ENCODE data around the gene NHSL1. TPM values are rescaled to one million over a fixed set of nuclear protein-coding genes. Genes with fewer than 3 reads are reported as not detected.
A peak's percentile ranks its signal among the peaks of the same experiment; 100 is the strongest.

NHSL1 gene
- total RNA-seq, 2 experiments from 2014 or later, result 0.06 to 0.08 TPM

DNA sequence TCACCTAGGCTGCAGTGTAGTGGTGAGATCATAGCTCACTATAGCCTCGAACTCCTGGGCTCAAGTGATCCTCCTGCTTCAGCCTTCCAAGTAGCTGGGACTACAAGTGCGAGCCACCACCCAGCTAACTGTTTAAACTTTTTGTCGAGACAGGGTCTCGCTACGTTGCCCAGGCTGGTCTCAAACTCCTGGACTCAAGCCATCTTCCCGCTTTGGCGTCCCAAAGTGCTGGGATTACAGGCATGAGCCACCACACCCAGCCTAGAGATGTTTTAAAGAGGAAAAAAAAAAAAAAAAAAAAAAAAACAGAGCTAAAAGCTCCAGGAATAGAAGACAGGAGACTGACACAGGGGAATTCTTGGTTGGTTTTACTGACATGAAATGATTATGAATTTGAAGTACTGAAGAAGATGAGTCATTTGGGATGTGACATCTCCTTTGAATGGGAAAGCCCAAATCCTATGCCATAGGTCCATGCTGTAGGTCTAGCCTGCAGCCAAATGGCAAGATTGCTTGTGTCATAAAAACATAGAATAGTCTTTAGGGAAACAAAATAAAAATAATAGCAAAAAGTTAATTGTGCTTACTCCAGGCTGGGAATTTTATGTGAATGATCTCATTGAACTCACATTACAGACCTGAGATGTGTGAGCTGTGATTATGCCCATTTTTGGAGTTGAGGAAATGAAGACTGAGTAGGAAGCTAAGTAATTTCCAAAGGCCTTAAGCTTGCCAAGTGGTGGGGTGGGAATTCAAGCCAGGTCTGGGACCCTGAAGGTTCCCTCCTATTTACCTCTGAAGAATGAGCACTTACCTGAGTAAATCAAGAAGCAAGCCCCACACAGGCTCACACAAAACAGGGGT lies 24.3 kb upstream of the NHSL1 start:
- Histone ChIP-seq H3K4me3 (ENCODE audit: low read length) (no peak overlapping the region), H3K9me3 (ENCODE audit: control insufficient read depth in 1 of 2, insufficient read depth in 1 of 2, low read length in 2 of 2) (no peaks in the 10 kb centered on the region), H3K27me3 (ENCODE audit: control insufficient read depth in 1 of 2, insufficient read depth in 2 of 2, low read length in 2 of 2) (peaks cover 0 to 3% of the 10 kb centered on the region in 2 experiments), H3K36me3 (ENCODE audit: insufficient read depth, low read length) (no peaks in the 10 kb centered on the region), H3K4me1 (ENCODE audit: insufficient read depth, low read length) (no peaks in the 10 kb centered on the region), H3K27ac (ENCODE audit: low read depth in 1 of 2, low read length in 2 of 2) (no peak overlapping the region)
- Mint-ChIP-seq H3K36me3 (ENCODE audit: low read depth) (no peaks in the 10 kb centered on the region), H3K9me3 (no peaks in the 10 kb centered on the region), H3K4me3 (no peak overlapping the region), H3K4me1 (ENCODE audit: low read depth) (no peaks in the 10 kb centered on the region), H3K27ac (no peak overlapping the region), H3K27me3 (peaks cover 12% of the 10 kb centered on the region)
- ATAC-seq (ENCODE audit: poor library complexity) (no peak), DNase-seq (no peak)
- intact Hi-C loops (cut with DNase I, micrococcal nuclease), result no loop called here
- ChIA-PET POLR2A (no interaction called here), CTCF (no interaction called here)
- TF ChIP-seq, protein P1, sequence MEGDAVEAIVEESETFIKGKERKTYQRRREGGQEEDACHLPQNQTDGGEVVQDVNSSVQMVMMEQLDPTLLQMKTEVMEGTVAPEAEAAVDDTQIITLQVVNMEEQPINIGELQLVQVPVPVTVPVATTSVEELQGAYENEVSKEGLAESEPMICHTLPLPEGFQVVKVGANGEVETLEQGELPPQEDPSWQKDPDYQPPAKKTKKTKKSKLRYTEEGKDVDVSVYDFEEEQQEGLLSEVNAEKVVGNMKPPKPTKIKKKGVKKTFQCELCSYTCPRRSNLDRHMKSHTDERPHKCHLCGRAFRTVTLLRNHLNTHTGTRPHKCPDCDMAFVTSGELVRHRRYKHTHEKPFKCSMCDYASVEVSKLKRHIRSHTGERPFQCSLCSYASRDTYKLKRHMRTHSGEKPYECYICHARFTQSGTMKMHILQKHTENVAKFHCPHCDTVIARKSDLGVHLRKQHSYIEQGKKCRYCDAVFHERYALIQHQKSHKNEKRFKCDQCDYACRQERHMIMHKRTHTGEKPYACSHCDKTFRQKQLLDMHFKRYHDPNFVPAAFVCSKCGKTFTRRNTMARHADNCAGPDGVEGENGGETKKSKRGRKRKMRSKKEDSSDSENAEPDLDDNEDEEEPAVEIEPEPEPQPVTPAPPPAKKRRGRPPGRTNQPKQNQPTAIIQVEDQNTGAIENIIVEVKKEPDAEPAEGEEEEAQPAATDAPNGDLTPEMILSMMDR (IDR thresholded peaks at IDR 0.05), result no peak

DNA sequence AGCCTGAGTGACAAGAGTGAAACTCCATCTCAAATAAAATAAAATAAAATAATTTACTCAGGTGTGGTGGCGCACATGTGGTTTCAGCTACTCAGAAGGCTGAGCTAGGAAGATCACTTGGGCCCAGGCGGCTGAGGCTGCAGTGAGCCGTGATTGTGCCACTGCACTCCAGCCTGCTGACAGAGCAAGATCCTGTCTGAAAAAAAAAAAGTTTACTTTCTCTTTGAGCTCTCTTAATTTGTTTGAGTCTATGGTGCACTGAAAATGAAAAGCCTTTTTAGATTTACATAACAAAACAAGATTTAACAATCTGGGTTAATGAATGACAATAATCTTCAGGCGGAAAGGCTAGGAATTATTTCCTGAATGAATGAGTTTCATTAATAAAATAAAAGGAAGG lies 23.3 kb upstream of the NHSL1 start:
- H3K4me3 ChIP-seq (ENCODE audit: low read length), result no peak overlapping the region
- H3K4me1 Mint-ChIP-seq (ENCODE audit: low read depth), result no peaks in the 10 kb centered on the region
- DNase-seq (no peak), ATAC-seq (ENCODE audit: poor library complexity) (no peak)
- H3K4me3 Mint-ChIP-seq, result no peak overlapping the region
- no peaks in the 10 kb centered on the region for H3K36me3 Mint-ChIP-seq (ENCODE audit: low read depth)
- ChIA-PET POLR2A (no interaction called here), CTCF (no interaction called here)
- TF ChIP-seq, protein P1 (IDR thresholded peaks at IDR 0.05), result no peak
- peaks cover 0 to 2% of the 10 kb centered on the region in 2 experiments for H3K9me3 ChIP-seq (ENCODE audit: control insufficient read depth in 1 of 2, insufficient read depth in 1 of 2, low read length in 2 of 2)
- H3K27ac ChIP-seq (ENCODE audit: low read depth in 1 of 2, low read length in 2 of 2), result no peak overlapping the region
- H3K9me3 Mint-ChIP-seq, result peaks cover 2% of the 10 kb centered on the region
- no peaks in the 10 kb centered on the region for H3K36me3 ChIP-seq (ENCODE audit: insufficient read depth, low read length)
- no peak overlapping the region for H3K27ac Mint-ChIP-seq
- H3K27me3 Mint-ChIP-seq, result peaks cover 14% of the 10 kb centered on the region
- H3K27me3 ChIP-seq (ENCODE audit: control insufficient read depth in 1 of 2, insufficient read depth in 2 of 2, low read length in 2 of 2), result peaks cover 0 to 3% of the 10 kb centered on the region in 2 experiments
- no peaks in the 10 kb centered on the region for H3K4me1 ChIP-seq (ENCODE audit: insufficient read depth, low read length)
- intact Hi-C loops (cut with DNase I, micrococcal nuclease), result no loop called here

DNA sequence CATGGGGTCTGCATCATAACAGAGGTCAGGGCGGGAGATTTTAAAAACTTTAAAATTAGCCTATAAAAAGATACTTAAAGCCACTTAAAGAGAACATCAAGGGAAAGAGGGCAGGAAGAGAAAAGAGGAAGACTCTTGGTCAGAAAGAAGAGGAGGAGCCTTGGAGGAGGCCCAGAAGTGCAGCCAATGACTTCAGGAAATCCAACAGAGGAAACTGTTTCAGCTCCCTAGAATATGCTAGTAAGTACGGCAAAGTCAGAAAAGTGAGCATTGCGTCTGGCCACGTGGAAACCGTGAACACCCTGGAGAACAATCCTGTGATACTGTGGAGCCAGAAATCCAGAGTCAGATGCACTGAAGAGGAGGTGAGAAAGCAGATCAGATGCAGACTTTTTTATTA lies 22.5 kb upstream of the NHSL1 start:
- H3K4me1 ChIP-seq (ENCODE audit: insufficient read depth, low read length), result no peaks in the 10 kb centered on the region
- ChIA-PET POLR2A (no interaction called here), CTCF (no interaction called here)
- Mint-ChIP-seq H3K36me3 (ENCODE audit: low read depth) (no peaks in the 10 kb centered on the region), H3K27ac (no peak overlapping the region), H3K9me3 (peaks cover 2% of the 10 kb centered on the region), H3K27me3 (peaks cover 15% of the 10 kb centered on the region), H3K4me1 (ENCODE audit: low read depth) (no peaks in the 10 kb centered on the region), H3K4me3 (no peak overlapping the region)
- no peak overlapping the region for H3K27ac ChIP-seq (ENCODE audit: low read depth in 1 of 2, low read length in 2 of 2)
- DNase-seq (peak in 1 of 14 experiments; percentile 18), ATAC-seq (ENCODE audit: poor library complexity) (no peak)
- intact Hi-C loops (cut with DNase I, micrococcal nuclease), result no loop called here
- H3K36me3 ChIP-seq (ENCODE audit: insufficient read depth, low read length), result no peaks in the 10 kb centered on the region
- peaks cover 0 to 3% of the 10 kb centered on the region in 2 experiments for H3K27me3 ChIP-seq (ENCODE audit: control insufficient read depth in 1 of 2, insufficient read depth in 2 of 2, low read length in 2 of 2)
- TF ChIP-seq, protein P1 (IDR thresholded peaks at IDR 0.05), result no peak
- no peak overlapping the region for H3K4me3 ChIP-seq (ENCODE audit: low read length)
- H3K9me3 ChIP-seq (ENCODE audit: control insufficient read depth in 1 of 2, insufficient read depth in 1 of 2, low read length in 2 of 2), result peaks cover 0 to 4% of the 10 kb centered on the region in 2 experiments
